HEK293 (cell line): Measurements from ENCODE around the gene EXD2.
A peak's percentile ranks its signal among the peaks of the same experiment; 100 is the strongest.

Experiments used
- PRDM1 ChIP-seq: fragments of 450-650 bp; formaldehyde crosslinking; IDR thresholded peaks from 2 replicates; pipeline ENCODE4; 2016; ENCODE audit warnings: missing biosample characterization, missing genetic modification characterization
- SP3 ChIP-seq: fragments of 450-650 bp; formaldehyde crosslinking; IDR thresholded peaks from 2 replicates; pipeline ENCODE4 v1.5.1; 2016; ENCODE audit warnings: missing biosample characterization, missing genetic modification characterization
- YY1 ChIP-seq: fragments of 450-650 bp; formaldehyde crosslinking; IDR thresholded peaks from 2 replicates; pipeline ENCODE4 v1.5.1; 2018; ENCODE audit warnings: missing biosample characterization, missing genetic modification characterization
- ZBTB20 ChIP-seq: fragments of 450-650 bp; formaldehyde crosslinking; IDR thresholded peaks from 2 replicates; pipeline ENCODE4 v1.5.1; 2016; ENCODE audit warnings: missing biosample characterization, missing genetic modification characterization
- ZBTB8A ChIP-seq: fragments of 450-650 bp; formaldehyde crosslinking; IDR thresholded peaks from 2 replicates; pipeline ENCODE4 v1.5.1; 2016; ENCODE audit warnings: missing biosample characterization, missing genetic modification characterization
- ZFP37 ChIP-seq: fragments of 450-650 bp; formaldehyde crosslinking; IDR thresholded peaks from 2 replicates; pipeline ENCODE4 v1.5.1; 2016; ENCODE audit warnings: missing biosample characterization, missing genetic modification characterization
- ZNF169 ChIP-seq: fragments of 450-650 bp; formaldehyde crosslinking; IDR thresholded peaks from 2 replicates; pipeline ENCODE4 v1.5.1; 2016; ENCODE audit warnings: missing biosample characterization, missing genetic modification characterization
- ZNF223 ChIP-seq: fragments of 450-650 bp; formaldehyde crosslinking; IDR thresholded peaks from 2 replicates; pipeline ENCODE4 v1.5.1; 2016; ENCODE audit warnings: missing biosample characterization, missing genetic modification characterization
- ZNF473 ChIP-seq: fragments of 450-650 bp; formaldehyde crosslinking; IDR thresholded peaks from 2 replicates; pipeline ENCODE4 v1.5.1; 2017; ENCODE audit warnings: missing biosample characterization, missing genetic modification characterization
- ZNF600 ChIP-seq: fragments of 450-650 bp; formaldehyde crosslinking; IDR thresholded peaks from 2 replicates; pipeline ENCODE4 v1.5.1; 2016; ENCODE audit warnings: missing biosample characterization, missing genetic modification characterization
- ZNF629 ChIP-seq: fragments of 450-650 bp; formaldehyde crosslinking; IDR thresholded peaks from 2 replicates; pipeline ENCODE4 v1.5.1; 2017; ENCODE audit warnings: missing biosample characterization, missing genetic modification characterization
- ZNF747 ChIP-seq: fragments of 450-650 bp; formaldehyde crosslinking; IDR thresholded peaks from 2 replicates; pipeline ENCODE4 v1.5.1; 2016; ENCODE audit warnings: missing biosample characterization, missing genetic modification characterization
- ZNF792 ChIP-seq: fragments of 450-650 bp; formaldehyde crosslinking; IDR thresholded peaks from 2 replicates; pipeline ENCODE4 v1.5.1; 2016; ENCODE audit warnings: missing biosample characterization, missing genetic modification characterization
- TF ChIP-seq, protein P1 (sequence below): fragments of 450-650 bp; formaldehyde crosslinking; IDR thresholded peaks from 2 replicates; pipeline ENCODE4 v1.5.1; 2016; ENCODE audit warnings: missing biosample characterization, missing genetic modification characterization
- TF ChIP-seq, protein P2 (sequence below): fragments of 450-650 bp; formaldehyde crosslinking; IDR thresholded peaks from 2 replicates; pipeline ENCODE4 v1.5.1; 2016; ENCODE audit warnings: missing biosample characterization, missing genetic modification characterization, borderline replicate concordance
- TF ChIP-seq, protein P3 (sequence below): fragments of 450-650 bp; formaldehyde crosslinking; IDR thresholded peaks from 2 replicates; pipeline ENCODE4 v1.5.1; 2016; ENCODE audit warnings: missing biosample characterization, missing genetic modification characterization
- TF ChIP-seq, protein P4 (sequence below): fragments of 450-650 bp; formaldehyde crosslinking; IDR thresholded peaks from 2 replicates; pipeline ENCODE4 v1.5.1; 2016; ENCODE audit warnings: missing biosample characterization, missing genetic modification characterization
- TF ChIP-seq, protein P5 (sequence below): fragments of 450-650 bp; formaldehyde crosslinking; IDR thresholded peaks from 2 replicates; pipeline ENCODE4 v1.5.1; 2017; ENCODE audit warnings: missing biosample characterization, missing genetic modification characterization
- TF ChIP-seq, protein P6 (sequence below): fragments of 450-650 bp; formaldehyde crosslinking; optimal IDR thresholded peaks from 2 replicates; pipeline ENCODE3; 2016; ENCODE audit warnings: missing biosample characterization, mild to moderate bottlenecking, missing genetic modification characterization
- TF ChIP-seq, protein P7 (sequence below): fragments of 450-650 bp; formaldehyde crosslinking; IDR thresholded peaks from 2 replicates; pipeline ENCODE4 v1.5.1; 2016; ENCODE audit warnings: missing biosample characterization, missing genetic modification characterization
- TF ChIP-seq, protein P8 (sequence below): fragments of 450-650 bp; formaldehyde crosslinking; IDR thresholded peaks from 2 replicates; pipeline ENCODE4 v1.5.1; 2016; ENCODE audit warnings: missing biosample characterization, missing genetic modification characterization
- TF ChIP-seq, protein P9 (sequence below): fragments of 450-650 bp; formaldehyde crosslinking; IDR thresholded peaks from 2 replicates; pipeline ENCODE4 v1.5.1; 2016; ENCODE audit warnings: missing biosample characterization, missing genetic modification characterization

EXD2 gene

DNA sequence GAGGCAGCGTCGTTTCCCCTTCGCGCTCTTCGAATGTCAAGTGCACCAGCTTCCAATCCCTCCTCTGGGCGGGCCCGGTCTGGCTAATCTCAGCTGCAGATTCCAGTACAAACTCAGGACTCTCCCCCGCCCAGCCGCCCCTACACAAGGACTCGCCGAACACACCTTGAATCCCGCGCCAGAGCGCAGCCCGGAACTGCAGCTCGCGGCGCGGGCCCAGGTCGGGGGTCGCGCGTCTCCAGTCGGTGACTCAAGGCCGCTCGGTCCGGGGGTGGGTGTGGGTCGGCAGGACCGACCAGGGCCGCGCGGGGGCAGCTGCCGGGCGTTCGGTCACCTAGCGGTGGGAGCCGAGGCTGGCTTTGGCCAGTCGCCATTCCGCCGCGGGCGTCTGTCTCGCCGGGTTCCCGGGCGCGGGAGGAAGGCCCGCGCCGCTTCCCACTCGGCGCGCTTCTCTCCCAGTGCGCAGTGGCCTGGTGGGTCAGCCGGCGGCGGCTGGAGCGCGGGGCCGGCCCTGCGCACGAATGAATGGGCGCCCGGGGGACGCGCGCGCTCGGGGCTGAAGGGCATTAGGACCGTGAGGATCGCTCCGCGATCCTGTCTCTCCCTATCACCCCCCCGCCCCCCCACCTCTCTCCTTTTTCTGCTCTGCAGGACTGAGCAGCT lies 68.4 kb downstream of the EXD2 start, which contains the start of gene GALNT16 (continued):
- TF ChIP-seq, protein P1, sequence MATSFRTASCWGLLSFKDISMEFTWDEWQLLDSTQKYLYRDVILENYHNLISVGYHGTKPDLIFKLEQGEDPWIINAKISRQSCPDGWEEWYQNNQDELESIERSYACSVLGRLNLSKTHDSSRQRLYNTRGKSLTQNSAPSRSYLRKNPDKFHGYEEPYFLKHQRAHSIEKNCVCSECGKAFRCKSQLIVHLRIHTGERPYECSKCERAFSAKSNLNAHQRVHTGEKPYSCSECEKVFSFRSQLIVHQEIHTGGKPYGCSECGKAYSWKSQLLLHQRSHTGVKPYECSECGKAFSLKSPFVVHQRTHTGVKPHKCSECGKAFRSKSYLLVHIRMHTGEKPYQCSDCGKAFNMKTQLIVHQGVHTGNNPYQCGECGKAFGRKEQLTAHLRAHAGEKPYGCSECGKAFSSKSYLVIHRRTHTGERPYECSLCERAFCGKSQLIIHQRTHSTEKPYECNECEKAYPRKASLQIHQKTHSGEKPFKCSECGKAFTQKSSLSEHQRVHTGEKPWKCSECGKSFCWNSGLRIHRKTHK (tag by site-specific recombination): no peak
- TF ChIP-seq, protein P2, sequence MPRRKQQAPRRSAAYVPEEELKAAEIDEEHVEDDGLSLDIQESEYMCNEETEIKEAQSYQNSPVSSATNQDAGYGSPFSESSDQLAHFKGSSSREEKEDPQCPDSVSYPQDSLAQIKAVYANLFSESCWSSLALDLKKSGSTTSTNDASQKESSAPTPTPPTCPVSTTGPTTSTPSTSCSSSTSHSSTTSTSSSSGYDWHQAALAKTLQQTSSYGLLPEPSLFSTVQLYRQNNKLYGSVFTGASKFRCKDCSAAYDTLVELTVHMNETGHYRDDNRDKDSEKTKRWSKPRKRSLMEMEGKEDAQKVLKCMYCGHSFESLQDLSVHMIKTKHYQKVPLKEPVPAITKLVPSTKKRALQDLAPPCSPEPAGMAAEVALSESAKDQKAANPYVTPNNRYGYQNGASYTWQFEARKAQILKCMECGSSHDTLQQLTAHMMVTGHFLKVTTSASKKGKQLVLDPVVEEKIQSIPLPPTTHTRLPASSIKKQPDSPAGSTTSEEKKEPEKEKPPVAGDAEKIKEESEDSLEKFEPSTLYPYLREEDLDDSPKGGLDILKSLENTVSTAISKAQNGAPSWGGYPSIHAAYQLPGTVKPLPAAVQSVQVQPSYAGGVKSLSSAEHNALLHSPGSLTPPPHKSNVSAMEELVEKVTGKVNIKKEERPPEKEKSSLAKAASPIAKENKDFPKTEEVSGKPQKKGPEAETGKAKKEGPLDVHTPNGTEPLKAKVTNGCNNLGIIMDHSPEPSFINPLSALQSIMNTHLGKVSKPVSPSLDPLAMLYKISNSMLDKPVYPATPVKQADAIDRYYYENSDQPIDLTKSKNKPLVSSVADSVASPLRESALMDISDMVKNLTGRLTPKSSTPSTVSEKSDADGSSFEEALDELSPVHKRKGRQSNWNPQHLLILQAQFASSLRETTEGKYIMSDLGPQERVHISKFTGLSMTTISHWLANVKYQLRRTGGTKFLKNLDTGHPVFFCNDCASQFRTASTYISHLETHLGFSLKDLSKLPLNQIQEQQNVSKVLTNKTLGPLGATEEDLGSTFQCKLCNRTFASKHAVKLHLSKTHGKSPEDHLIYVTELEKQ (tag by site-specific recombination): no peak
- TF ChIP-seq, protein P3, sequence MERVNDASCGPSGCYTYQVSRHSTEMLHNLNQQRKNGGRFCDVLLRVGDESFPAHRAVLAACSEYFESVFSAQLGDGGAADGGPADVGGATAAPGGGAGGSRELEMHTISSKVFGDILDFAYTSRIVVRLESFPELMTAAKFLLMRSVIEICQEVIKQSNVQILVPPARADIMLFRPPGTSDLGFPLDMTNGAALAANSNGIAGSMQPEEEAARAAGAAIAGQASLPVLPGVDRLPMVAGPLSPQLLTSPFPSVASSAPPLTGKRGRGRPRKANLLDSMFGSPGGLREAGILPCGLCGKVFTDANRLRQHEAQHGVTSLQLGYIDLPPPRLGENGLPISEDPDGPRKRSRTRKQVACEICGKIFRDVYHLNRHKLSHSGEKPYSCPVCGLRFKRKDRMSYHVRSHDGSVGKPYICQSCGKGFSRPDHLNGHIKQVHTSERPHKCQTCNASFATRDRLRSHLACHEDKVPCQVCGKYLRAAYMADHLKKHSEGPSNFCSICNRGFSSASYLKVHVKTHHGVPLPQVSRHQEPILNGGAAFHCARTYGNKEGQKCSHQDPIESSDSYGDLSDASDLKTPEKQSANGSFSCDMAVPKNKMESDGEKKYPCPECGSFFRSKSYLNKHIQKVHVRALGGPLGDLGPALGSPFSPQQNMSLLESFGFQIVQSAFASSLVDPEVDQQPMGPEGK (tag by site-specific recombination): peak; percentile 47; the same call in 1 of the 2 replicates
- TF ChIP-seq ZNF473 (tag by site-specific recombination): no peak
- TF ChIP-seq PRDM1: no peak
- TF ChIP-seq, protein P4, sequence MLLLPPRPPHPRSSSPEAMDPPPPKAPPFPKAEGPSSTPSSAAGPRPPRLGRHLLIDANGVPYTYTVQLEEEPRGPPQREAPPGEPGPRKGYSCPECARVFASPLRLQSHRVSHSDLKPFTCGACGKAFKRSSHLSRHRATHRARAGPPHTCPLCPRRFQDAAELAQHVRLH: no peak
- no peak for TF ChIP-seq ZNF747 (tag by site-specific recombination)
- TF ChIP-seq, protein P5, sequence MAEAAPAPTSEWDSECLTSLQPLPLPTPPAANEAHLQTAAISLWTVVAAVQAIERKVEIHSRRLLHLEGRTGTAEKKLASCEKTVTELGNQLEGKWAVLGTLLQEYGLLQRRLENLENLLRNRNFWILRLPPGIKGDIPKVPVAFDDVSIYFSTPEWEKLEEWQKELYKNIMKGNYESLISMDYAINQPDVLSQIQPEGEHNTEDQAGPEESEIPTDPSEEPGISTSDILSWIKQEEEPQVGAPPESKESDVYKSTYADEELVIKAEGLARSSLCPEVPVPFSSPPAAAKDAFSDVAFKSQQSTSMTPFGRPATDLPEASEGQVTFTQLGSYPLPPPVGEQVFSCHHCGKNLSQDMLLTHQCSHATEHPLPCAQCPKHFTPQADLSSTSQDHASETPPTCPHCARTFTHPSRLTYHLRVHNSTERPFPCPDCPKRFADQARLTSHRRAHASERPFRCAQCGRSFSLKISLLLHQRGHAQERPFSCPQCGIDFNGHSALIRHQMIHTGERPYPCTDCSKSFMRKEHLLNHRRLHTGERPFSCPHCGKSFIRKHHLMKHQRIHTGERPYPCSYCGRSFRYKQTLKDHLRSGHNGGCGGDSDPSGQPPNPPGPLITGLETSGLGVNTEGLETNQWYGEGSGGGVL: 0 out of 2 replicates have a peak, but pooled peaks have one; percentile 26
- TF ChIP-seq ZNF629: no peak
- 0 out of 2 replicates have a peak, but pooled peaks have one; percentile 28 for TF ChIP-seq YY1 (tag by site-specific recombination)
- peak; percentile 72; the same call in 1 of the 2 replicates for TF ChIP-seq ZBTB20 (tag by site-specific recombination)
- TF ChIP-seq ZBTB8A (tag by site-specific recombination): peak; percentile 83
- no peak for TF ChIP-seq ZFP37 (tag by site-specific recombination)
- TF ChIP-seq ZNF223 (tag by site-specific recombination): no peak
- TF ChIP-seq ZNF169: no peak
- TF ChIP-seq, protein P6, sequence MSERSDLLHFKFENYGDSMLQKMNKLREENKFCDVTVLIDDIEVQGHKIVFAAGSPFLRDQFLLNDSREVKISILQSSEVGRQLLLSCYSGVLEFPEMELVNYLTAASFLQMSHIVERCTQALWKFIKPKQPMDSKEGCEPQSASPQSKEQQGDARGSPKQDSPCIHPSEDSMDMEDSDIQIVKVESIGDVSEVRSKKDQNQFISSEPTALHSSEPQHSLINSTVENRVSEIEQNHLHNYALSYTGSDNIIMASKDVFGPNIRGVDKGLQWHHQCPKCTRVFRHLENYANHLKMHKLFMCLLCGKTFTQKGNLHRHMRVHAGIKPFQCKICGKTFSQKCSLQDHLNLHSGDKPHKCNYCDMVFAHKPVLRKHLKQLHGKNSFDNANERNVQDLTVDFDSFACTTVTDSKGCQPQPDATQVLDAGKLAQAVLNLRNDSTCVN (tag by site-specific recombination): peak; percentile 83
- TF ChIP-seq, protein P7, sequence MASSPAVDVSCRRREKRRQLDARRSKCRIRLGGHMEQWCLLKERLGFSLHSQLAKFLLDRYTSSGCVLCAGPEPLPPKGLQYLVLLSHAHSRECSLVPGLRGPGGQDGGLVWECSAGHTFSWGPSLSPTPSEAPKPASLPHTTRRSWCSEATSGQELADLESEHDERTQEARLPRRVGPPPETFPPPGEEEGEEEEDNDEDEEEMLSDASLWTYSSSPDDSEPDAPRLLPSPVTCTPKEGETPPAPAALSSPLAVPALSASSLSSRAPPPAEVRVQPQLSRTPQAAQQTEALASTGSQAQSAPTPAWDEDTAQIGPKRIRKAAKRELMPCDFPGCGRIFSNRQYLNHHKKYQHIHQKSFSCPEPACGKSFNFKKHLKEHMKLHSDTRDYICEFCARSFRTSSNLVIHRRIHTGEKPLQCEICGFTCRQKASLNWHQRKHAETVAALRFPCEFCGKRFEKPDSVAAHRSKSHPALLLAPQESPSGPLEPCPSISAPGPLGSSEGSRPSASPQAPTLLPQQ (tag by site-specific recombination): peak; percentile 15; the same call in 1 of the 2 replicates
- TF ChIP-seq, protein P8, sequence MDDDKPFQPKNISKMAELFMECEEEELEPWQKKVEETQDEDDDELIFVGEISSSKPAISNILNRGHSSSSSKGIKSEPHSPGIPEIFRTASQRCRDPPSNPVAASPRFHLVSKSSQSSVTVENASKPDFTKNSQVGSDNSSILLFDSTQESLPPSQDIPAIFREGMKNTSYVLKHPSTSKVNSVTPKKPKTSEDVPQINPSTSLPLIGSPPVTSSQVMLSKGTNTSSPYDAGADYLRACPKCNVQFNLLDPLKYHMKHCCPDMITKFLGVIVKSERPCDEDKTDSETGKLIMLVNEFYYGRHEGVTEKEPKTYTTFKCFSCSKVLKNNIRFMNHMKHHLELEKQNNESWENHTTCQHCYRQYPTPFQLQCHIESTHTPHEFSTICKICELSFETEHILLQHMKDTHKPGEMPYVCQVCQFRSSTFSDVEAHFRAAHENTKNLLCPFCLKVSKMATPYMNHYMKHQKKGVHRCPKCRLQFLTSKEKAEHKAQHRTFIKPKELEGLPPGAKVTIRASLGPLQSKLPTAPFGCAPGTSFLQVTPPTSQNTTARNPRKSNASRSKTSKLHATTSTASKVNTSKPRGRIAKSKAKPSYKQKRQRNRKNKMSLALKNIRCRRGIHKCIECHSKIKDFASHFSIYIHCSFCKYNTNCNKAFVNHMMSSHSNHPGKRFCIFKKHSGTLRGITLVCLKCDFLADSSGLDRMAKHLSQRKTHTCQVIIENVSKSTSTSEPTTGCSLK (tag by site-specific recombination): no peak
- 0 out of 2 replicates have a peak, but pooled peaks have one; percentile 28 for TF ChIP-seq ZNF600 (tag by site-specific recombination)
- TF ChIP-seq SP3: 0 out of 2 replicates have a peak, but pooled peaks have one; percentile 13
- TF ChIP-seq, protein P9, sequence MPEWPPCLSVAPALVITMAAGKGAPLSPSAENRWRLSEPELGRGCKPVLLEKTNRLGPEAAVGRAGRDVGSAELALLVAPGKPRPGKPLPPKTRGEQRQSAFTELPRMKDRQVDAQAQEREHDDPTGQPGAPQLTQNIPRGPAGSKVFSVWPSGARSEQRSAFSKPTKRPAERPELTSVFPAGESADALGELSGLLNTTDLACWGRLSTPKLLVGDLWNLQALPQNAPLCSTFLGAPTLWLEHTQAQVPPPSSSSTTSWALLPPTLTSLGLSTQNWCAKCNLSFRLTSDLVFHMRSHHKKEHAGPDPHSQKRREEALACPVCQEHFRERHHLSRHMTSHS: no peak
- no peak for TF ChIP-seq ZNF792 (tag by site-specific recombination)
